Stimulated activated CD4-positive, alpha-beta T cell treated with anti-CD3 and anti-CD28 coated beads, Interleukin-4, amount 100 ng/mL, for 4 hours (primary cell): ENCODE data around the gene MIEF2.
A peak's percentile ranks its signal among the peaks of the same experiment; 100 is the strongest.
"Not testable (repeated sequence)": the region's sequence is repeated elsewhere in the genome, so short reads cannot be mapped to it uniquely, and the experiment has no call there.

ENCODE experiments used
- DNase-seq, 2 experiments: peaks; one replicate each; pipeline ENCODE4 v3.0.0-alpha.2; 2020

Gene MIEF2

GRCh38 chr17:18300725-18301480 lies 40.4 kb downstream of the MIEF2 start:
- DNase-seq: no peak

GRCh38 chr17:18303206-18303605 lies 42.7 kb downstream of the MIEF2 start:
- DNase-seq: not testable (repeated sequence)

- DNase-seq: no peak
Observed at GRCh38 chr17:18309202-18309601, 48.7 kb downstream of the MIEF2 start.

- no peak for DNase-seq
Observed at GRCh38 chr17:18314059-18314730, 53.7 kb downstream of the MIEF2 start.

- peak; percentile 97 to 99 for DNase-seq
Observed at GRCh38 chr17:18314731-18315561, 54.5 kb downstream of the MIEF2 start, which contains the start of the genes SMCR8 and TOP3A. SMCR8 (plus strand) TSS chr17:18315293; CDS start chr17:18315790, 497 bp downstream. TOP3A (minus strand) TSS chr17:18314994; CDS start chr17:18314778, 216 bp downstream.

- DNase-seq: no peak
Observed at GRCh38 chr17:18315562-18315922, 55.1 kb downstream of the MIEF2 start.

GRCh38 chr17:18315961-18316360 lies 55.5 kb downstream of the MIEF2 start:
- no peak for DNase-seq
